Esophagus squamous epithelium (tissue), 5 donors: ENCODE results near the gene ANKRD28. TPM values are rescaled to one million over a fixed set of nuclear protein-coding genes. Genes with fewer than 3 reads are reported as not detected.

Experiments used
- DNase-seq: peaks from one replicate; lab custom pipeline; 2025; lab: John Stamatoyannopoulos, UW
- H3K27ac ChIP-seq, 4 donors: fragments of 200-600 bp; sonication (generic); one replicate each; pipeline ENCODE4 v1.5.1; 2016 to 2019; ENCODE audit warnings: mild to moderate bottlenecking in 1 of 4
- H3K27me3 ChIP-seq, 4 donors: fragments of 200-600 bp; sonication (generic); 1 replicate in 3 of 4; 2 replicates in 1 of 4; pipeline versions ENCODE4 v1.5.1 to v1.6.0; 2017 to 2021; ENCODE audit warnings: antibody characterized with exemption in 1 of 4
- H3K36me3 ChIP-seq, 3 donors: fragments of 200-600 bp; sonication (generic); one replicate each; pipeline ENCODE4 v1.5.1; 2016 to 2019
- H3K4me1 ChIP-seq, 3 donors: fragments of 200-600 bp; sonication (generic); one replicate each; pipeline ENCODE4 v1.5.1; 2017 to 2019
- H3K4me3 ChIP-seq, 4 donors: fragments of 200-600 bp; sonication (generic); 1 replicate in 3 of 4; 2 replicates in 1 of 4; pipeline ENCODE4 v1.5.1; 2016 to 2019; ENCODE audit warnings: mild to moderate bottlenecking in 2 of 4, moderate library complexity in 1 of 4
- H3K9me3 ChIP-seq, 3 donors: fragments of 200-600 bp; sonication (generic); one replicate each; pipeline ENCODE4 v1.5.1; 2016 to 2019
- POLR2A ChIP-seq, 4 donors: fragments of 450-650 bp; IDR thresholded peaks; one replicate each; pipeline ENCODE4 v1.6.1; 2017; ENCODE audit warnings: antibody characterized with exemption in 4 of 4, mild to moderate bottlenecking in 4 of 4, moderate library complexity in 3 of 4
- WGBS, 2 donors: methylation state at CpG; one replicate each; pipeline ENCODE4 v1.1.5; 2018; 5-methylcytosine and 5-hydroxymethylcytosine counted together
- intact Hi-C: fragments of 100-400 bp; cut with DNase I; formaldehyde crosslinking; loops from one replicate; pipeline ENCODE4 v1.15.0; 2022
- total RNA-seq, 4 donors: library from RNA; depleted of rRNA; stranded (reverse); fragments of >200 nt; gene quantifications; one replicate each; pipeline ENCODE4 v1.1.0, GENCODE V29; 2016
- TF ChIP-seq, protein P1 (sequence below), 6 experiments: fragments of 450-650 bp in 4 of 6; fragments of 200-600 bp in 2 of 6; sonication (generic) in 2 of 6; IDR thresholded peaks; one replicate each; pipeline ENCODE4 v1.5.1; 2016 to 2019; ENCODE audit warnings: antibody characterized with exemption in 6 of 6, mild to moderate bottlenecking in 4 of 6, moderate library complexity in 4 of 6
- donor health status: DM: yes; HTN: yes; CAD: no.

Gene ANKRD28
- total RNA-seq, 4 donors from 2014 or later = 20.8 to 49.6 (median 31.8) TPM

DNA sequence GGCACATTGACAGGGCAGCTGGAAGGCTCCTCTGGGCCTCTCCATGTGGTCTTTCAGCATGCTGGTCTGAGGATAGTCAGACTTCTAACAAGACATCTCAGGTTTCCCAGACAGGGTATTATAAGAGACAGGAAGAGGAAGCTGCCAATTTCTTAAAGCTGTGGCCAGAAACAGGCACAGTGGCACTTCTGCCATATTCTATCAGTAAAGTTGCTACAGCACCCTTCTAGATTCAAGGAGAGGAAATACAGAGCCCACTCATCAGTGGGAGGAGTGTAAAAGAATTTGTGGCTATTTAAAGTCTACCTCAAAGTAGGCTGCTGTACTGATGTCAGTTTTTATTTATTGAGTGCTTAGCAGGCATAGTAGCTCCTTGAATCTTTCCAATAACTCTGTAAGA is 140.8 kb downstream of the ANKRD28 start:
- Histone ChIP-seq H3K36me3 (no peaks in the 10 kb centered on the region), H3K27ac (no peak overlapping the region), H3K27me3 (no peaks in the 10 kb centered on the region), H3K4me1 (no peaks in the 10 kb centered on the region), H3K4me3 (no peak overlapping the region), H3K9me3 (peaks cover 5 to 31% (median 22%) of the 10 kb centered on the region in 3 donors)
- no peak for DNase-seq
- TF ChIP-seq, protein P1, sequence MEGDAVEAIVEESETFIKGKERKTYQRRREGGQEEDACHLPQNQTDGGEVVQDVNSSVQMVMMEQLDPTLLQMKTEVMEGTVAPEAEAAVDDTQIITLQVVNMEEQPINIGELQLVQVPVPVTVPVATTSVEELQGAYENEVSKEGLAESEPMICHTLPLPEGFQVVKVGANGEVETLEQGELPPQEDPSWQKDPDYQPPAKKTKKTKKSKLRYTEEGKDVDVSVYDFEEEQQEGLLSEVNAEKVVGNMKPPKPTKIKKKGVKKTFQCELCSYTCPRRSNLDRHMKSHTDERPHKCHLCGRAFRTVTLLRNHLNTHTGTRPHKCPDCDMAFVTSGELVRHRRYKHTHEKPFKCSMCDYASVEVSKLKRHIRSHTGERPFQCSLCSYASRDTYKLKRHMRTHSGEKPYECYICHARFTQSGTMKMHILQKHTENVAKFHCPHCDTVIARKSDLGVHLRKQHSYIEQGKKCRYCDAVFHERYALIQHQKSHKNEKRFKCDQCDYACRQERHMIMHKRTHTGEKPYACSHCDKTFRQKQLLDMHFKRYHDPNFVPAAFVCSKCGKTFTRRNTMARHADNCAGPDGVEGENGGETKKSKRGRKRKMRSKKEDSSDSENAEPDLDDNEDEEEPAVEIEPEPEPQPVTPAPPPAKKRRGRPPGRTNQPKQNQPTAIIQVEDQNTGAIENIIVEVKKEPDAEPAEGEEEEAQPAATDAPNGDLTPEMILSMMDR (IDR thresholded peaks at IDR 0.05) = no peak
- TF ChIP-seq POLR2A (IDR thresholded peaks at IDR 0.05) = no peak
- intact Hi-C loops = no loop called here

DNA sequence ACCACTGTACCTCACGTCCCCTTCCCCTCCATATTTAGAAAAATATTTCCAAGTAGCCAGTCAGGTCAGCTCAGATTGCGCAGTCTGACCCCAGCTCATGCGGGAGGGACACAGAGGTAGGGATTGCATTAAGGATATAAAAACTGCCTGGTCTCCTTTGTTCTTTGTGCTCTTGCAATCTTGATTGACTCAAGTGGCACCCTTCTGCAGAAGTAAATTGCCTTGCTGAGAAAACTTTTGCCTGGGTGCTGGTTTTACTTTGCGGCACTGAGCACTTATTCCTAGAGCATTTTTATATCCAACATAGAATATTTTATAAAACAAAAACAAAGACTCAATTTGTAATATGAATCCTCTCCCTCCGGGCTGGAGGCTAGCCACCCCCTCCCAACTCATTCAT is 141.4 kb downstream of the ANKRD28 start:
- no peak for DNase-seq
- peaks cover 5 to 31% (median 22%) of the 10 kb centered on the region in 3 donors for H3K9me3 ChIP-seq
- H3K36me3 ChIP-seq = no peaks in the 10 kb centered on the region
- no peak overlapping the region for H3K4me3 ChIP-seq
- WGBS, 2 donors = 74 to 75% methylated on average over 5 of the region's 5 CpGs
- TF ChIP-seq POLR2A (IDR thresholded peaks at IDR 0.05) = no peak
- TF ChIP-seq, protein P1 (IDR thresholded peaks at IDR 0.05) = no peak
- H3K4me1 ChIP-seq = no peaks in the 10 kb centered on the region
- H3K27ac ChIP-seq = no peak overlapping the region
- intact Hi-C loops = no loop called here
- no peaks in the 10 kb centered on the region for H3K27me3 ChIP-seq

DNA sequence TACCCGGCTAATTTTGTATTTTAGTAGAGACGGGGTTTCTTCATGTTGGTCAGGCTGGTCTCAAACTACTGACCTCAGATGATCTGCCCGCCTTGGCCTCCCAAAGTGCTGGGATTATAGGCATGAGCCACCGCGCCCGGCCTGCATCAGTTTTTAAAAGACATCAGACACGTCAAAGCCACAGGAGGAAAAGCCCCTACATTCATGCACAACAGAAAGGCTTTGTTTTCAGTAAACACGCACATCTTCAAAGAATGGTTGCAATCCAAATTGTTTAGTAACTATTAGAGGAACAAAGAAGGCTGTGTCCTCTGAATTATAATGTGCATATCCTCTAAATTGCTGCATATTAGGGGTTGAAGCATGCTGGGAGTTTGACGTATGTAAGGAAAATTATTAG is 142.9 kb downstream of the ANKRD28 start:
- H3K4me3 ChIP-seq = no peak overlapping the region
- H3K36me3 ChIP-seq = no peaks in the 10 kb centered on the region
- H3K4me1 ChIP-seq = no peaks in the 10 kb centered on the region
- 68 to 96% methylated on average over 8 to 9 of the region's 9 CpGs for WGBS, 2 donors
- no peak overlapping the region for H3K27ac ChIP-seq
- peaks cover 5 to 31% (median 22%) of the 10 kb centered on the region in 3 donors for H3K9me3 ChIP-seq
- TF ChIP-seq, protein P1 (IDR thresholded peaks at IDR 0.05) = no peak
- TF ChIP-seq POLR2A (IDR thresholded peaks at IDR 0.05) = no peak
- no peak for DNase-seq
- intact Hi-C loops = no loop called here
- H3K27me3 ChIP-seq = no peaks in the 10 kb centered on the region

DNA sequence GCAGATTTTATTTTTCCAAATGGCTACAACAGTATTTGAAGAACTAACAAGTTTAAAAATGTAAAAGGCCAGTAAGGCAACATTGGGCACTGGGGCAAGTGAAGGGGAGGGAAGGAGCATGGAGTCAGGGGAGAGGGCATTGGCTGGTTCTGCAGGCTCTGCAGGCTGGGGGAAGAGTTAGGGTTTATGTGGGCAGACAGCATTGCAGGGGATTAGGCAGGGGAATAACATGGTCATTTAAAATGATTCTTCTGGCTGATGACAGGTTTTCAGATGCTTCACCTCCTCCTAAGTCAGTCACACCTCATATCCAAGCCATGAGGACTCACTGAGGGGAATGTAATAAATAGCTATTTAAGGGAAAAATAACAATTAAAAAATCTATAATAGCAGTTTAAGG is 143.7 kb downstream of the ANKRD28 start:
- peaks cover 5 to 31% (median 22%) of the 10 kb centered on the region in 3 donors for H3K9me3 ChIP-seq
- DNase-seq = no peak
- H3K27ac ChIP-seq = no peak overlapping the region
- H3K27me3 ChIP-seq = no peaks in the 10 kb centered on the region
- intact Hi-C loops = no loop called here
- H3K36me3 ChIP-seq = no peaks in the 10 kb centered on the region
- no peak overlapping the region for H3K4me3 ChIP-seq
- TF ChIP-seq, protein P1 (IDR thresholded peaks at IDR 0.05) = no peak
- no peak for TF ChIP-seq POLR2A (IDR thresholded peaks at IDR 0.05)
- H3K4me1 ChIP-seq = no peaks in the 10 kb centered on the region

DNA sequence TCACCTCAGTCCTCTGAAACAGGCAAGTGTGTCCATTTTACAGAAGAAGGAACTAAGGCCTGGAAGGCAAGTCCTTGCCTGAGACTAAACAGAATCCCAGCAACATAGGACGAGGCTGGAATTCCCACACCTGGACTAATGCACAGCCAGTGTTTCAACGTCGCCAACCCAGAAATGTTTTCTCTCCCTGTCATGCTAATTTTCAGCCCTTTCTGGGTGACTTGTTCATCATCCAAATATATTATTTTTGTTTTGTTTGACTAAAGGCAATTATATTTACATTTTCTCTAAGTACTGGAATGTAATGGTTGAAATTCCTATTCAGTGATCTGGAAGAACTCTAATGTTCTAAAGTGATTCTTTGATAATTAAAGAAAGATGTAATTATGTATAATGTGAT is 144.5 kb downstream of the ANKRD28 start:
- Histone ChIP-seq H3K27me3 (no peaks in the 10 kb centered on the region), H3K4me3 (no peak overlapping the region), H3K9me3 (peaks cover 5 to 31% (median 22%) of the 10 kb centered on the region in 3 donors), H3K36me3 (no peaks in the 10 kb centered on the region), H3K4me1 (peaks cover 0 to under 1% (median 0%) of the 10 kb centered on the region in 3 donors), H3K27ac (no peak overlapping the region)
- WGBS, 2 donors = 75 to 82% methylated on average over 3 of the region's 3 CpGs
- TF ChIP-seq, protein P1 (IDR thresholded peaks at IDR 0.05) = no peak
- no peak for TF ChIP-seq POLR2A (IDR thresholded peaks at IDR 0.05)
- no peak for DNase-seq
- intact Hi-C loops = no loop called here
